IPS-20b (cell line): ENCODE results near the gene PHOSPHO2.
"Not testable (repeated sequence)": the region's sequence is repeated elsewhere in the genome, so short reads cannot be mapped to it uniquely, and the experiment has no call there.

Experiments
- H3K27ac ChIP-seq: one replicate; pipeline ENCODE4 v1.5.1; 2013; ENCODE audit warnings: low read length
- H3K27me3 ChIP-seq: 2 replicates; pipeline ENCODE4 v1.6.1; 2013; ENCODE audit warnings: mild to moderate bottlenecking, low read length, inconsistent platforms; ENCODE audit not compliant: insufficient read depth
- H3K36me3 ChIP-seq: 2 replicates; pipeline ENCODE4 v1.6.1; 2013; ENCODE audit warnings: low read depth, mild to moderate bottlenecking, inconsistent platforms, low read length, moderate library complexity; ENCODE audit not compliant: insufficient read depth
- H3K4me1 ChIP-seq: 2 replicates; pipeline ENCODE4 v1.6.1; 2013; ENCODE audit warnings: mild to moderate bottlenecking, control low read depth, inconsistent platforms, low read length, moderate library complexity; ENCODE audit not compliant: insufficient read depth
- H3K4me3 ChIP-seq: 2 replicates; pipeline ENCODE4 v1.5.1; 2013; ENCODE audit warnings: mild to moderate bottlenecking, low read length, inconsistent platforms
- H3K9ac ChIP-seq: 2 replicates; pipeline ENCODE4 v1.6.1; 2013; ENCODE audit warnings: low read depth, mild to moderate bottlenecking, inconsistent platforms, low read length, moderate library complexity
- H3K9me3 ChIP-seq: 2 replicates; pipeline ENCODE4 v1.6.1; 2013; ENCODE audit warnings: mild to moderate bottlenecking, low read depth, low read length, inconsistent platforms; ENCODE audit not compliant: insufficient read depth

Gene PHOSPHO2

GRCh38 chr2:169684135-169684565 is 10.1 kb upstream of the PHOSPHO2 start:
- H3K36me3 ChIP-seq: no peaks in the 10 kb centered on the region
- no peaks in the 10 kb centered on the region; the same call in none of the 2 replicates for H3K9me3 ChIP-seq
- H3K27ac ChIP-seq: no peak overlapping the region
- H3K4me1 ChIP-seq: no peaks in the 10 kb centered on the region
- no peak overlapping the region for H3K9ac ChIP-seq
- no peaks in the 10 kb centered on the region for H3K27me3 ChIP-seq
- no peak overlapping the region for H3K4me3 ChIP-seq

DNA sequence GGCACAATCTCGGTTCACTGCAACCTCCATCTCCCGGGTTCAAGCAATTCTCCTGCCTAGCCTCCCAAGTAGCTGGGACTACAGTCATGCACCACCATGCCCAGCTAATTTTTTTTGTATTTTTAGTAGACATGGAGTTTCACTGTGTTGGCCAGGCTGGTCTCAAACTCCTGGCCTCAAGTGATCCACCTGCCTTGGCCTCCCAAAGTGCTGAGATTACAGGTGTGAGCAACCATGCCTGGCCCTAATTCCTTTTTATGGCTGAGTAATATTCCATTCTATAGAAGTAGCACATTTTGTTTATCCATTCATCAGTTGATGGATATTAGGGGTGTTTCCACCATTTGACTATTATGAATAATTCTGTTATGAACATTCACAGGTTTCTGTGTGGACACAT is 9.6 kb upstream of the PHOSPHO2 start:
- H3K9ac ChIP-seq, H3K36me3 ChIP-seq, H3K27ac ChIP-seq, H3K9me3 ChIP-seq, H3K4me1 ChIP-seq, H3K4me3 ChIP-seq, H3K27me3 ChIP-seq: not testable (repeated sequence)

DNA sequence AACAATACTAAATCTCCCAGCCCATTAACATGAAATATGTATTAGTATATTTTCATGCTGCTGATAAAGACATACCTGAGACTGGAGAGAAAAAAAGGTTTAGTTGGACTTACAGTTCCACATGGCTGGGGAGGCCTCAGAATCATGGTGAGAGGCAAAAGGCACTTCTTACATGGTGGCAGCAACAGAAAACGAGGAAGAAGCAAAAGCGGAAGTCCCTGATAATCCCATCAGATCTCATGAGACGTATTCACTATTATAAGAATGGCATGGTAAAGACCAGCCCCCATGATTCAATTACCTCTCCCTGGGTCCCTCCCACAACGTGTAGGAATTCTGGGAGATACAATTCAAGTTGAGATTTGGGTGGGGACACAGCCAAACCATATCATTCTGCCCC is 7.4 kb upstream of the PHOSPHO2 start:
- not testable (repeated sequence) for H3K4me1 ChIP-seq, H3K4me3 ChIP-seq, H3K9ac ChIP-seq, H3K36me3 ChIP-seq, H3K9me3 ChIP-seq, H3K27me3 ChIP-seq, H3K27ac ChIP-seq

- H3K9ac ChIP-seq, H3K4me1 ChIP-seq, H3K27me3 ChIP-seq, H3K4me3 ChIP-seq, H3K27ac ChIP-seq, H3K36me3 ChIP-seq, H3K9me3 ChIP-seq: not testable (repeated sequence)
Observed at GRCh38 chr2:169687943-169688342, 6.3 kb upstream of the PHOSPHO2 start.

DNA sequence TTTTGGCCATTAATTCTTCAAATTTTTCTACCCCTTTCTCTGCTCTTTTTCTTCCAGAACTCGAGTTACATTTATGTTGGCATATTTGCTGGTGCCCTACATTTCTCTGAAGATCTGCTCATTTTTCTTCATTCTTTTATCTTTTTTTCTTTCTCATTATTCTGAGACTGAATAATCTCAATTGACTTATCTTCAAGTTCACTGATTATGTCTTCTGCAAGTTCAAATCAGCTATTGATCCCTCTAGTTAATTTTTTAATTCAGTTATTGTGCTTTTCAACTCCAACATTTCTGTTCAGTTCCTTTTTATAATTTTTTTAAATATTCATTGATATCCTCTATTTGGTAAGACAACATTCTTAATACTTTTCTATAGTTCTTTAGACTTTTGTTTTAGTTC is 3.3 kb upstream of the PHOSPHO2 start:
- no peak overlapping the region for H3K4me3 ChIP-seq
- no peaks in the 10 kb centered on the region; the same call in 1 of the 2 replicates for H3K36me3 ChIP-seq
- H3K9ac ChIP-seq: no peak overlapping the region
- no peaks in the 10 kb centered on the region; the same call in none of the 2 replicates for H3K9me3 ChIP-seq
- H3K4me1 ChIP-seq: no peaks in the 10 kb centered on the region
- H3K27ac ChIP-seq: no peak overlapping the region
- H3K27me3 ChIP-seq: no peaks in the 10 kb centered on the region

DNA sequence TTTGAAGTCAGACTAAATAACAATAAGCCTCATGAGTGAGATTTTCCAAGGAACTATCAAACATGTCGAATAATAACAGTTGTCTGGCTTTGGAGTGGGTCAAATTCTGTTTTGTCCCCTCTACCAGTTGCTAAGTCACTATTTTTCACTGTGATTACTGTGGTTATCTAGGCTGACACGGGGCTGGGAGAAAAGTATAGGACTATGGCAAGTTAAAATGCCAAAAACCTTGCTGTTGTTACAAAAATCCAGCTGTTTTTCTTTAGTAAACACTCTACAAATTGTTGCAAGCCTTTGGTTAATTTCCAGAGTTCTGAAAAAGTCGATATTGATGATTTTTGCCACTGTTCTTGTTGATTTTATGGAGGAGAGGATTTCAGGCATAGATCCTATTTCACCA is 1.6 kb upstream of the PHOSPHO2 start:
- Histone ChIP-seq H3K36me3 (peaks cover 12% of the 10 kb centered on the region; the same call in 1 of the 2 replicates), H3K27me3 (no peaks in the 10 kb centered on the region), H3K27ac (no peak overlapping the region), H3K9me3 (no peaks in the 10 kb centered on the region; the same call in 1 of the 2 replicates), H3K4me3 (no peak overlapping the region), H3K4me1 (no peaks in the 10 kb centered on the region), H3K9ac (no peak overlapping the region)

DNA sequence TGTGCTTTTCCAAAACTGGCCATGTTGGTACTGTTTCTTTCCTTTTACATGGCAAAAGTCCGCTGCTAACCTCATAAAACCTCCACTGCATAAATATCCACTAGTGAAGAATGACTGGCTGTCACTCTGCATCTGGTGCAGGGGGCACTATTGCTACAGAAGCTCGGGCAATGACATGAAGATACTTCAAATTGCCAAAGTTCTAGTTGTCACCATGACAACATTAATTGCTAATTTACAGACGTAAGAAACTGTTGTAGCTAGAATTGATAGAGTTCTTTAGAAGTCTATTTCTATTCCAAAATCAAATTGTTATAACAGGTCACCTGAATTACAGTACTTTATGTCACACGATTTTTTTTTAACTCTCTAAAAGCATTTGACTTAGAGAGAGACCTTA is 909 bp upstream of the PHOSPHO2 start:
- Histone ChIP-seq H3K27ac (no peak overlapping the region), H3K4me1 (no peaks in the 10 kb centered on the region), H3K9ac (peak overlapping the region; percentile 83; the same call in 1 of the 2 replicates), H3K9me3 (no peaks in the 10 kb centered on the region; the same call in 1 of the 2 replicates), H3K36me3 (peaks cover 15% of the 10 kb centered on the region; the same call in 1 of the 2 replicates), H3K4me3 (peak overlapping the region; percentile 82), H3K27me3 (no peaks in the 10 kb centered on the region)

- Histone ChIP-seq H3K27ac (no peak overlapping the region), H3K36me3 (peaks cover 27% of the 10 kb centered on the region; the same call in 1 of the 2 replicates), H3K9me3 (no peaks in the 10 kb centered on the region), H3K27me3 (no peaks in the 10 kb centered on the region), H3K4me1 (no peaks in the 10 kb centered on the region), H3K4me3 (peak overlapping the region; percentile 82), H3K9ac (peak overlapping the region; percentile 83)
Observed at GRCh38 chr2:169694894-169695260, 608 bp downstream of the PHOSPHO2 start.

DNA sequence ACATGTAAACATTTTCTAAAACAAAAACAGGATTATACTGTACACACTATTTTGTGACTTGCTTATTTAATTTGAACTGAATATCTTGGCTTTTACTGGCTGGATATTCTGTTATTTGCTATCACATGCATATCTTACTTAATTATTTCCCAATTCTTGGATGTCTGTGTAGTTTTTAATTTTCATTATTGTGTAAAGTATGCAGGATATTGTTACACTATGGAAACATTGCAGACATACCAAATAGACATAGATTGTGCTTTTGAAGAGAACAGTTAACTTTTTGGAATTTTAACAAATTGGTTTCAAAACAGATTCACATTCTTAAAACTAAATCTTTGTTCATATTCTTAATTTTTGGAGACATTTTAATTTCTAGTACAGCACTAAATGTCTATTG is 2.1 kb downstream of the PHOSPHO2 start:
- no peak overlapping the region for H3K27ac ChIP-seq
- no peak overlapping the region for H3K9ac ChIP-seq
- no peaks in the 10 kb centered on the region for H3K9me3 ChIP-seq
- no peak overlapping the region for H3K4me3 ChIP-seq
- H3K4me1 ChIP-seq: no peaks in the 10 kb centered on the region
- H3K36me3 ChIP-seq: peaks cover 33% of the 10 kb centered on the region; the same call in 1 of the 2 replicates
- no peaks in the 10 kb centered on the region for H3K27me3 ChIP-seq

DNA sequence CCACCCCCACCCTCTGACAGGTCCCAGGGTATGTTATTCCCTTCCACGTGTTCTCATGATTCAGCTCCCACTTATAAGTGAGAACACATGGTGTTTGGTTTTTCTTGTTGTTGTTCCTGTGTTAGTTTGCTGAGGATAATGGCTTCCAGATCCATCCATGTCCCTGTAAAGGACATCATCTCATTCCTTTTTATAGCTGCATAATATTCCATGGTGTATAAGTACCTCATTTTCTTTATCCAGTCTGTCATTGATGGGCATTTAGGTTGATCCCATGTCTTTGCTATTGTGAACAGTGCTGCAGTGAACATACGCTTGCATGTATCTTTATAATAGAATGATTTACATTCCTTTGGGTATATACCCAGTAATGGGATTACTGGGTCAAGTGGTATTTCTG is 4.9 kb downstream of the PHOSPHO2 start:
- not testable (repeated sequence) for H3K4me1 ChIP-seq, H3K27ac ChIP-seq, H3K9ac ChIP-seq, H3K27me3 ChIP-seq, H3K9me3 ChIP-seq, H3K4me3 ChIP-seq
- H3K36me3 ChIP-seq: peaks cover 43% of the 10 kb centered on the region; the same call in 1 of the 2 replicates

GRCh38 chr2:169702996-169703395 is 8.7 kb downstream of the PHOSPHO2 start:
- Histone ChIP-seq H3K4me3 (no peak overlapping the region), H3K9me3 (no peaks in the 10 kb centered on the region), H3K36me3 (peaks cover 30% of the 10 kb centered on the region; the same call in 1 of the 2 replicates), H3K27ac (no peak overlapping the region), H3K9ac (no peak overlapping the region), H3K27me3 (no peaks in the 10 kb centered on the region), H3K4me1 (no peaks in the 10 kb centered on the region)

DNA sequence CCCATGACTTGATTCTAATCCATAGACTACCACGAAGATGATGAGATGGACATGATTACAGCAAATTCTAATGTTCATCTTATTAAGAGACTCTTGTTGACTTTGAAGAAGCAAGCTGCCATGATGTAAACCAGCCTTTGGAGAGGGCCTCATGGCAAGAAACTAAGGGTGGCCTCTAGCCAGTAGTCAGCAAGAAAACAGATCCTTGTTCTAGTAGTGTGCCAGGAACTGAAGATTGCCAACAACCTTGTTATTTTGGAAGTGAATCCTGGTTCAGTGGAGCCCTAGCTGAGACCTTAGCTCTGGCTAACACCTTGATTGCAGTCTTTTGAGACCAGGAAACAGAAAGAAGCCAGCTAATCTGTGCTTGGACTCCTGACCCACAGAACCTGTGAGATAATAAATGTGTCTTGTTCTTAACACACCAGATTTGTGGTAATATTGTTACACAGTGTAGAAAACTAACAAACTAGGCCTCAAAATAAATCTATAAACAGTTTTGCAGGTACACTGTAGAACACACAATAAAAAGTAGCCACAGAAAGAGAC is 10.0 kb downstream of the PHOSPHO2 start:
- Histone ChIP-seq H3K9me3 (no peaks in the 10 kb centered on the region), H3K27me3 (no peaks in the 10 kb centered on the region), H3K4me3 (no peak overlapping the region)

More for the DNA sequence above, 10.0 kb downstream of the PHOSPHO2 start:
- H3K27ac ChIP-seq: no peak overlapping the region
- no peaks in the 10 kb centered on the region for H3K4me1 ChIP-seq
- no peak overlapping the region for H3K9ac ChIP-seq
- H3K36me3 ChIP-seq: peaks cover 22% of the 10 kb centered on the region; the same call in 1 of the 2 replicates
